HG03280 (cell line): ENCODE measurements around the gene IL13RA1.
"Not testable (repeated sequence)": the region's sequence is repeated elsewhere in the genome, so short reads cannot be mapped to it uniquely, and the experiment has no call there.

Source experiments
- ATAC-seq: cut with Tn5 transposase; IDR thresholded peaks from one replicate; pipeline ENCODE4 v1.9.1; 2021; ENCODE audit warnings: mild to moderate bottlenecking, moderate library complexity; ENCODE audit not compliant: unreplicated experiment

Gene IL13RA1

GRCh38 chrX:118772051-118772450 is 44.6 kb downstream of the IL13RA1 start:
- ATAC-seq, result no peak

- no peak for ATAC-seq
Observed at GRCh38 chrX:118773782-118774181, 46.4 kb downstream of the IL13RA1 start.

- ATAC-seq, result no peak
Observed at GRCh38 chrX:118779581-118779980, 52.2 kb downstream of the IL13RA1 start.

- ATAC-seq, result no peak
Observed at GRCh38 chrX:118780509-118780908, 53.1 kb downstream of the IL13RA1 start.

GRCh38 chrX:118780911-118781310 is 53.5 kb downstream of the IL13RA1 start:
- ATAC-seq, result no peak

GRCh38 chrX:118795528-118796280 is 68.3 kb downstream of the IL13RA1 start:
- no peak for ATAC-seq

- ATAC-seq, result no peak
Observed at GRCh38 chrX:118802857-118803256, 75.5 kb downstream of the IL13RA1 start.

GRCh38 chrX:118807151-118808017 is 80.0 kb downstream of the IL13RA1 start:
- no peak for ATAC-seq

GRCh38 chrX:118817257-118817656 is 89.9 kb downstream of the IL13RA1 start:
- ATAC-seq, result not testable (repeated sequence)

- no peak for ATAC-seq
Observed at GRCh38 chrX:118823263-118824172, 96.1 kb downstream of the IL13RA1 start, which contains the start of gene ZCCHC12. Gene ZCCHC12 (plus strand): TSS chrX:118823824. CDS start chrX:118825245, 1,421 bp downstream.

GRCh38 chrX:118824173-118824730 is 96.8 kb downstream of the IL13RA1 start:
- no peak for ATAC-seq

GRCh38 chrX:118825227-118825626 is 97.8 kb downstream of the IL13RA1 start:
- ATAC-seq, result no peak

- no peak for ATAC-seq
Observed at GRCh38 chrX:118839334-118839958, 112.0 kb downstream of the IL13RA1 start.
